Measurements from ENCODE around the gene FARS2.

- TF ChIP-seq CTCF (IDR thresholded peaks at IDR 0.05; ENCODE audit: poor library complexity, severe bottlenecking) (no peak), TAF1 (IDR thresholded peaks at IDR 0.05; ENCODE audit: low read depth) (no peak), POLR2AphosphoS5 (IDR thresholded peaks at IDR 0.05) (no peak), EZH2 (IDR thresholded peaks at IDR 0.05; ENCODE audit: borderline replicate concordance, insufficient read depth, low read length, poor library complexity, severe bottlenecking) (no peak)
These were observed 163.4 kb downstream of the FARS2 start for GRCh38 chr6:5424726-5425125.
